Loucy (cell line): ENCODE measurements around the gene FAM222B.

Experiments
- EZH2phosphoT487 ChIP-seq: fragments of 200-600 bp; IDR thresholded peaks from 2 replicates; pipeline ENCODE4 v1.6.1; 2018; ENCODE audit warnings: antibody characterized with exemption, mild to moderate bottlenecking, moderate library complexity, borderline replicate concordance
- TF ChIP-seq, protein P1 (sequence below): fragments of 200-600 bp; sonication (generic); conservative IDR thresholded peaks from 2 replicates; pipeline ENCODE4 v1.5.1; 2014; ENCODE audit warnings: mild to moderate bottlenecking, antibody characterized with exemption, low read length

GRCh38 chr17:28744972-28745785 is 97.4 kb downstream of the FAM222B start:
- TF ChIP-seq, protein P1, sequence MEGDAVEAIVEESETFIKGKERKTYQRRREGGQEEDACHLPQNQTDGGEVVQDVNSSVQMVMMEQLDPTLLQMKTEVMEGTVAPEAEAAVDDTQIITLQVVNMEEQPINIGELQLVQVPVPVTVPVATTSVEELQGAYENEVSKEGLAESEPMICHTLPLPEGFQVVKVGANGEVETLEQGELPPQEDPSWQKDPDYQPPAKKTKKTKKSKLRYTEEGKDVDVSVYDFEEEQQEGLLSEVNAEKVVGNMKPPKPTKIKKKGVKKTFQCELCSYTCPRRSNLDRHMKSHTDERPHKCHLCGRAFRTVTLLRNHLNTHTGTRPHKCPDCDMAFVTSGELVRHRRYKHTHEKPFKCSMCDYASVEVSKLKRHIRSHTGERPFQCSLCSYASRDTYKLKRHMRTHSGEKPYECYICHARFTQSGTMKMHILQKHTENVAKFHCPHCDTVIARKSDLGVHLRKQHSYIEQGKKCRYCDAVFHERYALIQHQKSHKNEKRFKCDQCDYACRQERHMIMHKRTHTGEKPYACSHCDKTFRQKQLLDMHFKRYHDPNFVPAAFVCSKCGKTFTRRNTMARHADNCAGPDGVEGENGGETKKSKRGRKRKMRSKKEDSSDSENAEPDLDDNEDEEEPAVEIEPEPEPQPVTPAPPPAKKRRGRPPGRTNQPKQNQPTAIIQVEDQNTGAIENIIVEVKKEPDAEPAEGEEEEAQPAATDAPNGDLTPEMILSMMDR = no peak
- no peak for TF ChIP-seq EZH2phosphoT487
